GM12878 (cell line): ENCODE measurements around the gene CAB39. TPM values are rescaled to one million over a fixed set of nuclear protein-coding genes. Genes with fewer than 3 reads are reported as not detected.

Experiments used
- ATAC-seq: fragments of 200-7000 bp; cut with Tn5 transposase; 3 replicates; pipeline ENCODE4 v1.9.1; 2020; ENCODE audit warnings: mild to moderate bottlenecking, moderate library complexity
- BruUV-seq: library from RNA; stranded (reverse); fragments of 400-500 nt; replicated peaks from 2 replicates; lab custom pipeline; 2021; lab: Mats Ljungman, UMichigan
- CTCF ChIA-PET: fragments of 300-600 bp; sonication (Branson Sonifier 250); formaldehyde crosslinking; extraction: SDS; loops from one replicate; lab custom pipeline; 2021; ENCODE audit warnings: inconsistent platforms; lab: Yijun Ruan, JAX
- POLR2A ChIA-PET: fragments of 350-600 bp; formaldehyde crosslinking; extraction: SDS; loops from one replicate; lab custom pipeline; 2021; ENCODE audit warnings: inconsistent platforms; lab: Charles Lee
- RAD21 ChIA-PET: fragments of 300-600 bp; sonication (Branson Sonifier 250); formaldehyde crosslinking; loops from one replicate; lab custom pipeline; 2023; ENCODE audit warnings: antibody characterized with exemption; ENCODE audit not compliant: unreplicated experiment; lab: Charles Lee
- SMC1A ChIA-PET: fragments of 300-600 bp; sonication (Branson Sonifier 250); formaldehyde crosslinking; loops from one replicate; lab custom pipeline; 2023; ENCODE audit not compliant: unreplicated experiment, uncharacterized antibody; lab: Charles Lee
- DNase-seq: peaks from one replicate; pipeline ENCODE4 v3.0.0-alpha.2; 2011; ENCODE audit warnings: low read depth, low spot score
- FAIRE-seq: peaks from 3 replicates; lab custom pipeline; 2011; peaks lifted over from hg19 to GRCh38; lab: Jason Lieb, UNC
- H2AFZ ChIP-seq: 2 replicates; pipeline ENCODE4 v1.6.0; 2011; ENCODE audit warnings: low read depth, low read length, control low read depth; ENCODE audit not compliant: control insufficient read depth
- H3K27ac ChIP-seq: 2 replicates; pipeline ENCODE4 v1.5.1; 2011; ENCODE audit warnings: control low read depth; ENCODE audit not compliant: control insufficient read depth, insufficient read depth
- H3K27me3 ChIP-seq, 2 experiments: replicated peaks in 1 of 2; 2 replicates each; pipeline versions ENCODE4 v1.6.0 to v1.6.1; 2011; ENCODE audit warnings: low read length in 1 of 2; ENCODE audit not compliant: control insufficient read depth in 2 of 2, insufficient read depth in 2 of 2
- H3K36me3 ChIP-seq, 2 experiments: 2 replicates each; pipeline ENCODE4 v1.5.1; 2011; ENCODE audit warnings: low read length in 1 of 2; ENCODE audit not compliant: control insufficient read depth in 2 of 2, insufficient read depth in 2 of 2
- H3K4me1 ChIP-seq: 2 replicates; pipeline ENCODE4 v1.6.1; 2011; ENCODE audit warnings: mild to moderate bottlenecking, low read length, moderate library complexity, mixed read lengths; ENCODE audit not compliant: control insufficient read depth, insufficient read depth
- H3K4me2 ChIP-seq: 2 replicates; pipeline ENCODE4 v1.6.0; 2011; ENCODE audit warnings: control low read depth; ENCODE audit not compliant: control insufficient read depth, insufficient read depth
- H3K4me3 ChIP-seq: fragments of 200-600 bp; sonication (generic); 2 replicates; pipeline ENCODE4 v1.5.1; 2016
- H3K79me2 ChIP-seq: 2 replicates; pipeline ENCODE4 v1.6.0; 2011; ENCODE audit warnings: low read length; ENCODE audit not compliant: control insufficient read depth, insufficient read depth
- H3K9ac ChIP-seq: 2 replicates; pipeline ENCODE4 v1.8.0; 2011; ENCODE audit warnings: low read length, control low read depth, mixed read lengths; ENCODE audit not compliant: control insufficient read depth, insufficient read depth
- H3K9me3 ChIP-seq: replicated peaks from 3 replicates; pipeline ENCODE4 v1.5.1; 2011; ENCODE audit warnings: mild to moderate bottlenecking, low read length; ENCODE audit not compliant: control insufficient read depth, insufficient read depth
- H4K20me1 ChIP-seq: 2 replicates; pipeline ENCODE4 v1.6.0; 2011; ENCODE audit not compliant: control insufficient read depth, insufficient read depth
- ATF7 ChIP-seq: fragments of 450-650 bp; IDR thresholded peaks from 2 replicates; pipeline ENCODE4 v1.6.1; 2016; ENCODE audit warnings: low read depth, mild to moderate bottlenecking
- BACH1 ChIP-seq: fragments of 450-650 bp; IDR thresholded peaks from 2 replicates; pipeline ENCODE4 v1.6.1; 2017; ENCODE audit warnings: mild to moderate bottlenecking, borderline replicate concordance
- BRCA1 ChIP-seq: IDR thresholded peaks from 2 replicates; pipeline ENCODE4 v1.6.1; 2011; ENCODE audit warnings: low read depth, low read length, improper control_type of control experiment
- CHD4 ChIP-seq: fragments of 200-600 bp; sonication (generic); IDR thresholded peaks from 2 replicates; pipeline ENCODE4 v1.6.1; 2016; ENCODE audit warnings: mild to moderate bottlenecking
- CUX1 ChIP-seq: IDR thresholded peaks from 2 replicates; pipeline ENCODE4 v1.6.1; 2012; ENCODE audit warnings: improper control_type of control experiment, low read depth, low read length; ENCODE audit not compliant: insufficient replicate concordance
- EED ChIP-seq: sonication (generic); IDR thresholded peaks from 2 replicates; pipeline ENCODE4 v1.6.1; 2016; ENCODE audit warnings: antibody characterized with exemption, low read depth
- NFXL1 ChIP-seq: fragments of 450-650 bp; IDR thresholded peaks from 2 replicates; pipeline ENCODE4 v1.6.1; 2017; ENCODE audit warnings: antibody characterized with exemption, mild to moderate bottlenecking, borderline replicate concordance
- PRDM15 ChIP-seq: fragments of 450-650 bp; formaldehyde crosslinking; IDR thresholded peaks from 2 replicates; pipeline ENCODE4 v1.4.0; 2020; ENCODE audit warnings: mild to moderate bottlenecking, moderate library complexity
- RFX5 ChIP-seq: IDR thresholded peaks from 2 replicates; pipeline ENCODE4 v1.6.1; 2011; ENCODE audit warnings: low read depth, low read length, improper control_type of control experiment
- ZNF592 ChIP-seq: fragments of 450-650 bp; IDR thresholded peaks from 2 replicates; pipeline ENCODE4 v1.6.1; 2017; ENCODE audit warnings: mild to moderate bottlenecking, moderate library complexity
- WGBS: methylation state at CpG from one replicate; pipeline ENCODE4 v1.1.6; 2016; ENCODE audit warnings: low lambda C conversion rate; ENCODE audit not compliant: insufficient replicate concordance, insufficient coverage; ENCODE audit errors: missing lambda C conversion rate; 5-methylcytosine and 5-hydroxymethylcytosine counted together
- in situ Hi-C: fragments of 300-500 bp; cut with MboI; formaldehyde crosslinking; loops from 9 replicates; pipeline ENCODE4 v1.14.3; 2018; ENCODE audit warnings: mixed read lengths
- intact Hi-C: fragments of 100-400 bp; cut with micrococcal nuclease; formaldehyde crosslinking; loops from one replicate; pipeline ENCODE4 v1.14.2; 2022; ENCODE audit not compliant: unreplicated experiment
- polyA plus RNA-seq, 11 experiments: library from polyadenylated mRNA; depleted of rRNA in 4 of 11; unstranded in 6 of 11; stranded (reverse) in 5 of 11; fragments of >200 nt; fragmentation: Nextera tagmentation in 4 of 11; fragmentation: Illumina TruSeq in 1 of 11; extraction: Ambion mirVana in 4 of 11; extraction: Trizol in 1 of 11; gene quantifications; 1 replicate in 1 of 11; 2 replicates in 10 of 11; pipeline versions ENCODE4 v1.2.1 to v1.2.3, GENCODE V29; 2011 to 2016; ENCODE audit warnings: inconsistent platforms in 2 of 11, missing spikeins in 2 of 11, low read depth in 1 of 11
- total RNA-seq, 4 experiments: library from RNA; depleted of rRNA in 3 of 4; stranded (reverse); fragments of >200 nt in 3 of 4; fragmentation: Illumina TruSeq in 1 of 4; extraction: Trizol in 1 of 4; gene quantifications; 2 replicates each; pipeline versions ENCODE4 v1.2.1 to v1.2.3, GENCODE V29; 2013 to 2021

The CAB39 gene
- total and polyA plus RNA-seq, 10 of the 15 experiments (the other 5 are each of a cell fraction or from before 2014, with no cell fraction given): 13.3 to 129 (median 62.9) TPM

GRCh38 chr2:230779607-230780006 is 67.0 kb downstream of the CAB39 start:
- no peak overlapping the region for H3K4me2 ChIP-seq
- ChIA-PET POLR2A (interaction anchor here (0.8 to 1.0 kb wide), 3 partner anchors 19 to 116 kb away, joined by 3 to 4 read pairs (median 3); no protein-coding TSS in a partner anchor), RAD21 (interaction anchor here (1.0 kb wide), 1 partner anchor 8 kb away, joined by 4 read pairs; no protein-coding TSS in a partner anchor), CTCF (interaction anchor here (0.8 to 2.5 kb wide), 3 partner anchors 16 to 19 kb away, joined by 3 to 8 read pairs (median 8); no protein-coding TSS in a partner anchor), SMC1A (interaction anchor here (1.0 to 3.3 kb wide), 3 partner anchors 18 to 65 kb away, joined by 5 to 15 read pairs (median 12); no protein-coding TSS in a partner anchor)
- no peak overlapping the region for H3K4me3 ChIP-seq
- DNase-seq (no peak), FAIRE-seq (no peak), ATAC-seq (no peak)
- H4K20me1 ChIP-seq: no peaks in the 10 kb centered on the region
- WGBS: 100% methylated on average over 1 of the region's 1 CpG
- peaks cover 6% of the 10 kb centered on the region; the same call in 2 of the 3 replicates for H3K9me3 ChIP-seq
- H3K27ac ChIP-seq: peak overlapping the region; percentile 36
- H3K9ac ChIP-seq: no peak overlapping the region
- intact Hi-C loops: loop anchor here (2.0 to 5.0 kb wide), 2 partner anchors 17 to 117 kb away; no protein-coding TSS in a partner anchor
- H3K36me3 ChIP-seq: peaks cover 8 to 28% of the 10 kb centered on the region in 2 experiments; a peak in 3 of 4 replicates
- peaks cover 28% of the 10 kb centered on the region for H3K79me2 ChIP-seq
- no peaks in the 10 kb centered on the region for H3K27me3 ChIP-seq
- peaks cover 18% of the 10 kb centered on the region for H3K4me1 ChIP-seq
- in situ Hi-C loops: no loop called here
- no peak overlapping the region for H2AFZ ChIP-seq
- no TSS peak for BruUV-seq
- TF ChIP-seq RFX5 (no peak), CHD4 (no peak), PRDM15 (no peak), ZNF592 (no peak), ATF7 (no peak), BACH1 (no peak), BRCA1 (no peak), NFXL1 (no peak), EED (no peak), CUX1 (no peak)
